Omental fat pad (tissue), 4 donors: ENCODE results near the gene TBC1D4. TPM values are rescaled to one million over a fixed set of nuclear protein-coding genes. Genes with fewer than 3 reads are reported as not detected.

Source experiments
- ATAC-seq: fragments of 150-250 bp; one replicate; pipeline ENCODE4 v1.9.1; 2016; ENCODE audit warnings: mild to moderate bottlenecking, moderate library complexity; ENCODE audit not compliant: low FRiP score
- DNase-seq: peaks from one replicate; pipeline ENCODE4 v3.0.0-alpha.2; 2019; ENCODE audit warnings: low spot score
- CTCF ChIP-seq, 3 donors: fragments of 450-650 bp; IDR thresholded peaks; one replicate each; pipeline ENCODE4 v1.5.1; 2016 to 2017; ENCODE audit warnings: antibody characterized with exemption in 3 of 3, mild to moderate bottlenecking in 3 of 3, moderate library complexity in 2 of 3
- total RNA-seq, 4 donors: library from RNA; depleted of rRNA; stranded (reverse); fragments of >200 nt; gene quantifications; one replicate each; pipeline ENCODE4 v1.1.0, GENCODE V29; 2016

Gene TBC1D4
- total RNA-seq, 4 donors from 2014 or later: 24.7 to 55.1 (median 39.2) TPM

- ATAC-seq: no peak
- no peak for TF ChIP-seq CTCF (IDR thresholded peaks at IDR 0.05)
- no peak for DNase-seq
Observed at GRCh38 chr13:75383064-75383715, 98.8 kb downstream of the TBC1D4 start.

GRCh38 chr13:75378301-75378700 lies 103.7 kb downstream of the TBC1D4 start:
- ATAC-seq (no peak), DNase-seq (no peak)
- TF ChIP-seq CTCF (IDR thresholded peaks at IDR 0.05): no peak

- no peak for ATAC-seq
- no peak for TF ChIP-seq CTCF (IDR thresholded peaks at IDR 0.05)
- no peak for DNase-seq
Observed at GRCh38 chr13:75376792-75377402, 105.1 kb downstream of the TBC1D4 start.

DNA sequence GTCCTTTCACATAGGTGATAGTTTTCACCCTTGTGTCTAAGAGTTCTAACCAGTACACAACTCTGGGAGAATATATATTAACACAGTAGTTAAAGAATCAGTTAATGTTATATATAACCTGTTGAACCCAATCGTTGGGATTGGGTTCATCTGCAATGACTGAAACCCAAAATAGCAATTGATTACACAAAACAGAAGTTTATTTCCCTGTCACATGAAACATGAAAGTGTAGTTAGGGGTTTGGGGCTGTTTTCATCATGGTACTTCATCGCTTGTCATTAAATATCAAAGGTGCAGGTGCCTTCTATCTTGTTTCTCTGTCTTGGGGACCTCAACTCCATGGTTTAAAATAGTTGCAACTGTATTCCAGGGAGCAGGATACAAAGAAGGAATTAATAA lies 106.6 kb downstream of the TBC1D4 start:
- ATAC-seq: no peak
- DNase-seq: no peak
- no peak for TF ChIP-seq CTCF (IDR thresholded peaks at IDR 0.05)

GRCh38 chr13:75373988-75374387 lies 108.0 kb downstream of the TBC1D4 start:
- TF ChIP-seq CTCF (IDR thresholded peaks at IDR 0.05): no peak
- DNase-seq (no peak), ATAC-seq (no peak)

- TF ChIP-seq CTCF (IDR thresholded peaks at IDR 0.05): no peak
- DNase-seq (no peak), ATAC-seq (no peak)
Observed at GRCh38 chr13:75372923-75373841, 108.8 kb downstream of the TBC1D4 start.
